HG02943 (cell line): Measurements from ENCODE around the gene RABGAP1L.
A peak's percentile ranks its signal among the peaks of the same experiment; 100 is the strongest.
"Not testable (repeated sequence)": the region's sequence is repeated elsewhere in the genome, so short reads cannot be mapped to it uniquely, and the experiment has no call there.

Source experiments
- ATAC-seq: cut with Tn5 transposase; IDR thresholded peaks from one replicate; pipeline ENCODE4 v1.9.1; 2021; ENCODE audit warnings: mild to moderate bottlenecking, low read depth, moderate library complexity; ENCODE audit not compliant: unreplicated experiment

RABGAP1L gene

GRCh38 chr1:174159252-174160108, at the start of gene RABGAP1L:
TSS of gene RABGAP1L (plus strand) at chr1:174159520.
- peak; percentile 76 for ATAC-seq

- ATAC-seq: no peak
These were observed 49.3 kb upstream of the RABGAP1L start for GRCh38 chr1:174110053-174110452.

DNA sequence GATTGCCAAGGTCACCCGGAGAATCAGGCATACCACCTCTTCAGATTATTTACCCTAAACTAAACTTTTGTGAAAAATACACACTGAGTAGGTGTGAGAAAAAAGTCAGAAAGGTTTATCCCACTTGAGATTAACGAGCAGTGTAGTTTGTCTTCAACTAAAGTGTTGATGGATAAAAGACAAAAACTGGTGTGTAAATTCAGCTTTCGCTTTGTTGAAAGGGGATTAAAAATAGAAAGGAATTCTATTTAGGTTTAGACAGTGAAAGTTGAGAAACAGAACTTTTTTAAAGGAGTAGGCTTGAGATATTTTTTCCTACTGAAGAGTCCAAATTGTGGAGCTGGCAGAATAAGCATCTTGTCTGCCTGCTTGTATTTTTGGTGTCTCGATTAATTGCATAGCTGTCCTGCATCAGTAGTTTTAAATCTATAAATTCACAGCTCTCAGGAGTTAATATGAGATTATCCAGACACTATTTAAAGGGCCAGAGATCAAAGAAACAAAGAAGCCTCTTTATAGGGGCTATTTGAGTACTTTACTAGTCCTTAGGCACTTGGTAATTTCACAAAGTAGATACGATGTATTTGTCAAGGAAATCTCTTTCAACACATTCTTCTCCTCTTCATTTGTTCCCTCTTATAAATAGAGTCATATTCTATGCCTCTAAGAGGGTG, 46.7 kb upstream of the RABGAP1L start:
- no peak for ATAC-seq

GRCh38 chr1:174114106-174114505, 45.2 kb upstream of the RABGAP1L start:
- ATAC-seq: no peak

DNA sequence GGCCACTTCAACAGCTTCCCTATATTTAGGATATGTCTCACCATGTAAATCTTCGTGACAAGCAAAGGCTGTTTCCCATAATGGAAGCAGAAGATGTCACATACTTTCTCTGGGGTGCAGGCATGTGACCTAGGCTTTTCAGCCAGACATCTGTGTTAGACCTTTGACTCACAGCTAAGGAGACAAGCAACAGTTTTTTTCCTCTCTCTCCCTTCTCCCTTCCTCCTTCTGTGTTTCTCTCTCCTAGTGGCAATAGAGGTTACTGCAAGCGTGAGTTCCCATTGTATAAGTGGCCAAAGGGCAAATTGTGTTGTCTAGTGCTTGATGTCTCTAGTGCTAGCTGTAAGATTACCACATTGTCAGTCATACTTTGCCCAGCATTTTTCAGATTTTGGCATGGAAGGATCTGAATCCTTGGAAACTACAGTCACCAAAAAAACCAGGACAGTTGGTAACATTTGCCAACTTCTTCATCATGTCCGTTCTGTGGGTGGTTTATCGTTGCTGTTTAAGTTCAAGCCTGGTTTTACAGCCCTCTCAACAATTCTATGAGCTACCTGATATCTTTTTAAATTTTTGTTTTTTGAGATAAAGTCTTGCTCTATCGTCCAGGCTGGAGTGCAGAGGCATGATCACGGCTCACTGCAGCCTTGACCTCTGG, 44.4 kb upstream of the RABGAP1L start:
- peak; percentile 84 for ATAC-seq

GRCh38 chr1:174116042-174116441, 43.3 kb upstream of the RABGAP1L start:
- no peak for ATAC-seq

DNA sequence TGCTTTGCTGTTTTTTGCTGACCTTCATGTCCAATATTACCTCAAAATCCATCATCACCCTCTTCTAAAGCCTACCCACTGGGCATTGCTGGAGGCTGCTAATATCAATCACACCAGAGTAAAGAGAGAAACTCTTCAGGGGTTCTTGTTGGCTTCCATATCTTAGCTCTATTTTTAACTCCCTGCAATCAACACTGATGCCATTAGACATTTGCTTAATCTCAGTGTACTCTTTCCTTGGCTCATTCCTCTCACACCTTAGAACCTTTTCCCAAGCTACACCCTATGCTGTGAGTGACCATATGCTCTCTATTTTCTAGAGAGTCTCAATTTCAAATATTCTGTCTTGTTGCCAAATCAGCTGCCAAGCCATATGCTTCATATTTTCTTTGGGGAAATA, 40.6 kb upstream of the RABGAP1L start:
- ATAC-seq: no peak

- not testable (repeated sequence) for ATAC-seq
These were observed 37.0 kb upstream of the RABGAP1L start for GRCh38 chr1:174122318-174122717.

DNA sequence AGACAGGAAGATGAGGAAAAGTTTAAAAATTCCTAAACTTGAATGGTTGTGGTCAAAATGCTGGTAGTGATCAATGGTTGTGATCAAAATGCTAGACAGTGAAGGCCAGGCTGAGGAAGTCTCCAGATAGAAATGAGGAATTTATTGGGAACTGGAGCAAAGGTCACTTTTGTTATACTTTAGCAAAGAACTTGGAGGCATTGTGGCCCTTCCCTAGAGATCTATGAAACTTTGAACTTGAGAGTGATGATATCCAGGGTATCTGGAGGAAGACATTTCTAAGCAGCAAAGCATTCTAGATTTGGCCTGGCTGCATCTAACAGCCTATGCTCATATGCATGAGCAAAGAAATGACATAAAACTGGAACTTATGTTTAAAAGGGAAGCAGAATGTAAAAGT, 35.5 kb upstream of the RABGAP1L start:
- ATAC-seq: no peak

DNA sequence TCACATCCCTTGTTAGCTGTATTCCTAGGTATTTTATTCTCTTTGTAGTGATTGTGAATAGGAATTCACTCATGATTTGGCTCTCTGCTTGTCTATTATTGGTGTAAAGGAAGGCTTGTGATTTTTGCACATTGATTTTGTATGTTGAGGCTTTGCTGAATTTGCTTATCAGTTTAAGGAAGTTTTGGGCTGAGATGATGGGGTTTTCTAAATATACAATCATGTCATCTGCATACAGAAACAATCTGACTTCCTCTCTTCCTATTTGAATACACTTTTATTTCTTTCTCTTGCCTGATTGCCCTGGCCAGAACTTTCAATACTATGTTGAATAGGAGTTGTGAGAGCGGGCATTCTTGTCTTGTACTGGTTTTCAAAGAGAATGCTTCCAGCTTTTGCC, 32.1 kb upstream of the RABGAP1L start:
- not testable (repeated sequence) for ATAC-seq

DNA sequence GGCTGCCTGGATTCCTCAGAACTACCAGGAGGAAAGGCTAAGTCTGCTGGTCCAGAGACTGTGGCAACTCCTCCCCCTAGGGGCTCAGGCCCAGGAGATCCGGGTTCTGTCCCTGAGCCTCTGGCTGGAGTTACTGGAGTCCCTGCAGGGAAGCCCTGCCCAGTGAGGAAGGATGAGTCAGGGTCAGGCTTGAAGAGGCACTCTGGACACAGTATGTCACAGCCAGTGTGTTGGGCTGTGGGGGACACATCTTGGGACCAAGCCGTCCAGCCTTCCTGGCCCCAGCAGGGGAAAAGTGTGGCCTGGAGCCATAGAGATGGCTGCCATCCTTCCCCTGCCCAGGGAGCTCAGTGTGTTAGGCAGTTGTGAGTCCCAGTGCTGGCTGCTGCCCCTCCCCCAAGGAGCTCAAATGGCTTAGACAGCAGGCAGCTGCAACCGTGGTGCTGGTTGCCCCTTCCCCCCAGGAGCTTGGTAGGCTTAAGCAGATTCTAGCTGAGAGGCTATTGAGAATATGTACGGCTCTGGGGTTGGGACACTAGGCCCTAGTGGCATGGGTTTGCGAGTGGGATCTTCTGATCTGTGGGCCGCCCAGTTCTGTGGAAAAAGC, 28.2 kb upstream of the RABGAP1L start:
- ATAC-seq: no peak

DNA sequence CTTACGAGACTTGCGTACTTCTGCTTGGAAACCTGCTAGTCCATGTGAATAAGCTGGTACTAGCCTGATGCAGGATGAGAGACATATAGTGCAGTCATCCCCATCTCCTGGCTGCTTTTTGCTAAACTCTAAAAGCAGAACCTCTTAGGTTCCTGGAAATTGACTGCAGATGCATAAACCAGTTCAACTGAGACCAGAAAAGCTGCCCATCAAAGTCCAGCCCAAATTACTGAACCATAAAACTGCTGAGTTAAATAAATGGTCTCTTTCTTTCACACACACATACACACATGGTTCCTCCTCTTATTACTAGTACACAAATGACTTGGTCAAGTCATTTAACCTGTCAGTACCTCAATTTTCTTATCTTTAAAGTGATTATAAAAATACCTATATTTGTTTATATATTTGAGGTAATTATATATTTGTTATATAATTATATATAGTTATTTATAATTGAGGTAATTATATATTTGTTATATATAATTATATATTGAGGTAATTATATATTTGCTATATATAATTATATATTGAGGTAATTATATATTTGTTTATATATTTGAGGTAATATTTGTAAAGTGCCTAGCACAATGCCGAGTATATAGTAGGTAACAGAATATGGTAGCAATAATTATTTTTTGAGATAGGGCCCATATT, 25.2 kb upstream of the RABGAP1L start:
- no peak for ATAC-seq

- no peak for ATAC-seq
These were observed 24.1 kb upstream of the RABGAP1L start for GRCh38 chr1:174135211-174135610.

- ATAC-seq: no peak
These were observed 22.6 kb upstream of the RABGAP1L start for GRCh38 chr1:174136714-174137113.

DNA sequence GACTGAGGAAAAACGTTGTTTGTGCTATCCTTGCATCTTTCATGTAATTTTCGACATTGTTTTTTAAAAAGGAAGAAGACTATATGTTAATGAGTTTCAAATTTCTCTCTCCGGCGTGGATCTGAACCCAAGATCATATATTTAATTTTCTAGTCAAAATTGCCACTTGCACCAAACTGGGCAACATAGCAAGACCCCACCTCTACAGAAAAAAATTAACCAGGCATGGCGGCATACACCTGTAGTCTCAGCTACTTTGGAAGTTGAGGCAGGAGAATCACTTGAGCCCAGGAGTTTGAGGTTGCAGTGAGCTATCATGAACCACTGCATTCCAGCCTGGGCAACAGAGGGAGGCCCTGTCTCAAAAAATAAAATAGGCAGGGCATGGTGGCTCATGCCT, 16.5 kb upstream of the RABGAP1L start:
- ATAC-seq: no peak

DNA sequence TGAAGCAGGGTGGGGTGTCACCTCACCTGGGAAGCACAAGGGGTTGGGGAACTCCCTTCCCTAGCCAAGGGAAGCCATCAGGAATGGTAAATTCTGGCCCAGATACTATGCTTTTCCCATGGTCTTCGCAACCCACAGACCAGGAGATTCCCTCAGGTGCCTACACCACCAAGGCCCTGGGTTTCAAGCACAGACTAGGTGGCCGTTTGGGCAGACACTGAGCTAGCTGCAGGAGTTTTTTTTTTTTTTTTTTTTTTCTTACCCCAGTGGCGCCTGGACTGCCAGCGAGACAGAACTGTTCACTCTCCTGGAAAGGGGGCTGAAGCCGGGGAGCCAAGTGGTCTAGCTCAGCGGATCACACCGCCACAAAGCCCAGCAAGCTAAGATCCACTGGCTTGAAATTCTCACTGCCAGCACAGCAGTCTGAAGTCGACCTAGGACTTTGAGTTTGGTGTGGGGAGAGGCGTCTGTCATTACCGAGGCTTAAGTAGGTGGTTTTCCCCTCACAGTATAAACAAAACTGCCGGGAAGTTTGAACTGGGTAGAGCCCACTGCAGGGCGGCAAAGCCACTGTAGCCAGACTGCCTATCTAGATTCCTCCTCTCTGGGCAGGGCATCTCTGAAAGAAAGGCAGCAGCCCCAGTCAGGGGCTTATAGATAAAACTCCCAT, 15.5 kb upstream of the RABGAP1L start:
- not testable (repeated sequence) for ATAC-seq

DNA sequence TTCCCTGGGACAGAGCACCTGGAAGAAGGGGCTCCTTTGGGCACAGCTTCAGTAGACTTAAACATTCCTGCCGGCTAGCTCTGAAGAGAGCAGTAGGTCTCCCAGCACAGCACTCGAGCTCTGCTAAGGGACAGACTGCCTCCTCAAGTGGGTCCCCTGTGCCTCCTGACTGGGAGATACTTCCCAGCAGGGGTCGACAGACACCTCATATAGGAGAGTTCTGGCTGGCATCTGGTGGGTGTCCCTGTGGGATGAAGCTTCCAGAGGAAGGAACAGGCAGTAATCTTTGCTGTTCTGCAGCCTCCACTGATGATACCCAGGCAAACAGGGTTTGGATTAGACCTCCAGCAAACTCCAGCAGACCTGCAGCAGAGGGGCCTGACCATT, 14.9 kb upstream of the RABGAP1L start:
- ATAC-seq: not testable (repeated sequence)

GRCh38 chr1:174149216-174149615, 10.1 kb upstream of the RABGAP1L start:
- ATAC-seq: no peak

- no peak for ATAC-seq
These were observed 8.8 kb upstream of the RABGAP1L start for GRCh38 chr1:174150499-174150898.

GRCh38 chr1:174152427-174152826, 6.9 kb upstream of the RABGAP1L start:
- ATAC-seq: no peak
